Measurements from ENCODE around the gene MTA2. TPM values are rescaled to one million over a fixed set of nuclear protein-coding genes. Genes with fewer than 3 reads are reported as not detected.
A peak's percentile ranks its signal among the peaks of the same experiment; 100 is the strongest.

MTA2 gene
- total and polyA plus RNA-seq, 10 of the 15 experiments (the other 5 are each of a cell fraction or from before 2014, with no cell fraction given): 6.7 to 201 (median 113) TPM

GRCh38 chr11:62560566-62561103, 41.0 kb downstream of the MTA2 start:
- intact Hi-C loops (cut with micrococcal nuclease; ENCODE audit: unreplicated experiment): loop anchor here (1.0 kb wide), 2 partner anchors 19 to 136 kb away; no protein-coding TSS in a partner anchor
- no peak for DNase-seq (ENCODE audit: low read depth, low spot score)
- H3K4me3 ChIP-seq: no peak overlapping the region
- H3K4me2 ChIP-seq (ENCODE audit: control insufficient read depth, insufficient read depth): no peak overlapping the region
- H3K27ac ChIP-seq (ENCODE audit: control insufficient read depth, insufficient read depth): no peak overlapping the region
- ATAC-seq: peak; percentile 12
- SMC1A ChIA-PET (ENCODE audit: uncharacterized antibody, unreplicated experiment): interaction anchor here (0.6 to 11.4 kb wide), 15 partner anchors 9 to 185 kb away, joined by 3 to 212 read pairs (median 5); partner anchors contain the start of genes MTA2 and SCGB1A1
- 81% methylated on average over 2 of the region's 2 CpGs for WGBS (ENCODE audit: insufficient coverage, insufficient replicate concordance, low lambda C conversion rate, missing lambda C conversion rate)
- CTCF ChIA-PET: interaction anchor here (0.5 to 7.5 kb wide), 26 partner anchors 9 to 296 kb away, joined by 3 to 246 read pairs (median 4); partner anchors contain the start of genes B3GAT3, EEF1G and TUT1
- FAIRE-seq: peak; percentile 49
- peaks cover 15 to 31% of the 10 kb centered on the region in 2 experiments; a peak in 3 of 4 replicates for H3K36me3 ChIP-seq (ENCODE audit: control insufficient read depth in 2 of 2, insufficient read depth in 2 of 2, low read length in 1 of 2)
- no peaks in the 10 kb centered on the region for H3K27me3 ChIP-seq (replicated peaks in 1 of 2; ENCODE audit: control insufficient read depth in 2 of 2, insufficient read depth in 2 of 2, low read length in 1 of 2)
- in situ Hi-C loops (cut with MboI): no loop called here
- H2AFZ ChIP-seq (ENCODE audit: control insufficient read depth, low read depth, low read length): no peak overlapping the region
- H3K9me3 ChIP-seq (replicated peaks; ENCODE audit: control insufficient read depth, insufficient read depth, low read length): no peaks in the 10 kb centered on the region
- peaks cover 47% of the 10 kb centered on the region for H3K4me1 ChIP-seq (ENCODE audit: control insufficient read depth, insufficient read depth, low read length)
- no TSS peak for BruUV-seq (replicated peaks)
- peaks cover 6% of the 10 kb centered on the region for H3K79me2 ChIP-seq (ENCODE audit: control insufficient read depth, insufficient read depth, low read length)
- H3K9ac ChIP-seq (ENCODE audit: control insufficient read depth, insufficient read depth, low read length): no peak overlapping the region
- no peaks in the 10 kb centered on the region for H4K20me1 ChIP-seq (ENCODE audit: control insufficient read depth, insufficient read depth)
- POLR2A ChIA-PET: interaction anchor here (0.7 to 11.4 kb wide), 5 partner anchors 10 to 136 kb away, joined by 3 to 188 read pairs (median 5); partner anchors contain the start of gene AHNAK
- RAD21 ChIA-PET (ENCODE audit: unreplicated experiment): interaction anchor here (0.6 to 13.9 kb wide), 12 partner anchors 9 to 193 kb away, joined by 3 to 313 read pairs (median 4); partner anchors contain the start of genes AHNAK, EEF1G and ZBTB3
- no peak for TF ChIP-seq SKIL (IDR thresholded peaks at IDR 0.05; ENCODE audit: low read depth, poor library complexity, severe bottlenecking)
- peak; percentile 67 to 86 (median 86) for TF ChIP-seq CTCF (IDR thresholded peaks at IDR 0.05 in 2 of 3, conservative IDR thresholded peaks at IDR 0.05 in 1 of 3; ENCODE audit: control insufficient read depth in 2 of 3, extremely low read depth in 1 of 3, insufficient read depth in 1 of 3, low read depth in 3 of 3, low read length in 3 of 3)
- TF ChIP-seq RBBP5 (conservative IDR thresholded peaks at IDR 0.05): no peak
- 0 out of 2 replicates have a peak, but pooled peaks have one; percentile 9 for TF ChIP-seq IRF4 (IDR thresholded peaks at IDR 0.05; ENCODE audit: low read depth, low read length)
- TF ChIP-seq NBN (IDR thresholded peaks at IDR 0.05): 0 out of 2 replicates have a peak, but pooled peaks have one; percentile 51
- no peak for TF ChIP-seq E2F8 (IDR thresholded peaks at IDR 0.05; ENCODE audit: low read depth, partially characterized antibody)
- TF ChIP-seq JUND (IDR thresholded peaks at IDR 0.05; ENCODE audit: low read depth, low read length): no peak
- no peak for TF ChIP-seq ATF3 (IDR thresholded peaks at IDR 0.05; ENCODE audit: borderline replicate concordance, extremely low read depth, low read depth, low read length)
- no peak for TF ChIP-seq IRF5 (IDR thresholded peaks at IDR 0.05; ENCODE audit: borderline replicate concordance)
- TF ChIP-seq ZNF24 (IDR thresholded peaks at IDR 0.05): no peak
- TF ChIP-seq NKRF (conservative IDR thresholded peaks at IDR 0.05): no peak

Data from GM12878 (cell line).